GM18526 (cell line): ENCODE measurements around the gene DGKI.

Source experiments
- POLR2A ChIP-seq: IDR thresholded peaks from 3 replicates; pipeline ENCODE4 v1.6.1; 2011; ENCODE audit not compliant: insufficient read length; ENCODE audit errors: extremely low read depth

Gene DGKI

DNA sequence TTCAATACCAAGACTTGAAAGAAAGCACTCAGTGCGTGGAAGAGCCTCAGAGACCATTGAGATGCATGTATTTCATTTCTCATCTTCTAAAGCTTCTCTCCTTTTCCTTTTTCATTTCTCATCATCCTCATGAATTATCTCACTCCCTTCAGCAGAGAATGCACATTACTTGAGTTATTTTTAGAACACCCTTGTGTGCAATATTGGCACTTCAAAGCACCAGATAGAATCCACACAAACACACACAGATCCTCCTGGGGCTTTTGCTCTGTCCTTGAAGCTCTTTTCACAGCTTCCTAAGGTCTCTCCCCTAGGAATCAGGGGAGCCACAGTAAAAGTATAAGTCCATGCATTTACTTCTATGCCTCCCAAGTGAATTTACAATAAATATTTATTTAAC, 18.3 kb downstream of the DGKI start:
- no peak for TF ChIP-seq POLR2A

GRCh38 chr7:137825489-137825888, 21.3 kb downstream of the DGKI start:
- no peak for TF ChIP-seq POLR2A

GRCh38 chr7:137820677-137821420, 25.9 kb downstream of the DGKI start:
- TF ChIP-seq POLR2A = no peak

DNA sequence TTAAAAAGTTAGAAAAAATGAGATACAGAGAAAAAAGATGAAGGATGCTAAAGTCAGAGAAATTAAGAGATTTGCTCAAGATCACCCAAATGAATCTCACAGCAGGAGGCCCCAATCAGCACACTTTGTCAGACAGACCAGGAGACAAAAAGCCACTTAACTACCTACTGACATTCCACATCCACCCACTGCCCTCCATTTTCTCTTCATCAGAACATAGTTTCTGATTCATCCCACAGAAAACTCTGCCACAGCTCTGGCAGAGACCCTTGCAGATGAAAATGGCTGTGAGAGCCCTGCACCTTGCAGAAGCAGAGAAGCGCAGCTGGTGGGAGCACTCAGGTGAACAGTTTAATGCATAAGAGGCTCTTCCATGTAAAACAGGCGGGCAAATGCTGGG, 26.6 kb downstream of the DGKI start:
- no peak for TF ChIP-seq POLR2A

- TF ChIP-seq POLR2A = no peak
Observed at GRCh38 chr7:137818036-137818435, 28.7 kb downstream of the DGKI start.

DNA sequence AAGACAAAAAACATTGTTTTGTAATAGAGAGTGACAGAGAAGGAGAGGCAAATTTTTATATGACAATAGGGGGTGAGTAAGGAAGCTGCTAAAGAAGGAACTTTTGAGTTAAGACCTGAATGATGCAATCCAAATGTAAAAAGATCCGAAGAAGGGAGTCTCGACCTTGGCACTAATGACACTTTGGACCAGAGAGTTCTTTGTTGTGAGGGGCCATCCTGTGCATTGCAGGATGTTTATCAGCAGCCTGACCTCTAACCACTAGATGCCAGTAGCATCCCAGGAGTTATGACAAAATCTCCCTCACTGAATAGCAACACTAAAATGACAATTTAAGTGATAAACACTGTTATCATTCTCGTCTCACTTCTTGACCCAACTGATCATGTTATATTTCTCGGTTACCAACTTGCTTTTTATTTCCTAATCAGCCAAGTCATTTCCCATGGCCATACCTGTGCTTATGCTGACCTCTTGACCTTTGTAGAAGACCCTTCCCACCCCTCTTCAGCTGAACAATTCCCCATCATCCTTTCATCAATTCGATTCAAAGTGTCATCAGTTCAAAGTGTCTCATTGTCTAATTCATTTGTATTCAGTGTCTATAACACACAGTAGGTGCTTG, 30.0 kb downstream of the DGKI start:
- no peak for TF ChIP-seq POLR2A

DNA sequence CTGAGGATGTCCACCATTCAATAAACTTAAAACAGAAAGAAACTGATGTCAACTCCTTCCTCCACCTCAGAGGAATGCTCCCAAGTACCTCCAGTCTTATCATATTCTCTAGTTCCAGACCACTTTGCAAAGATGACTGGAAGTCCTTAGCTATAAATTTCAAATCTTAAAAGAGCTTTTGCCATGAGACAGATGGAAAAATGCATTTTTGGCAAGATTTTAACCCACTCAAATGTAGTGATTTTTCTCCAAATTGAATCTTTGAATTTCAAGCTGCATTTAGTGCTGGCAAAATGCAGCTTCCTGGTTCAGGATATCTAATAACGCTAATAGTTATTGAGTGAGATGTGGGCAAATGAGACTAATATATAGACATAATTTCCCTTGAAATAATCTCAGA, 33.2 kb downstream of the DGKI start:
- no peak for TF ChIP-seq POLR2A

DNA sequence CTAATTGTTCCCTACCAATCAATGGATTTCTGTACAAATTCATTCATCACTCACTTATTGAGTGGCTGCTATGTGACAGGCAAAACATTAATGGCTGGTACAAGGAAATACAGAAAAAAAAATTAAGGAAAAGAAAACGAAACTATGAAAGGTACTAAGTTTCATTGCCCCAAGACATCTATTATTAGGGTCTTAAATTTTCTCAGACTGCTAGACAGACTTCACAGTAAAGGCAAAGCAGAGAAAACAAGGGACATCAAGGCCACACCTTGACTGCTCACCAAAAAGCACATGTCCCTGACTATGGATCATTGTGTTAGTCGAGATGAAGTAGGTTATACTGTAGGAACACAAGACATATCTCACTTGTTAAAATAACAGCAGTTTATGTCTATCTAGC, 36.5 kb downstream of the DGKI start:
- no peak for TF ChIP-seq POLR2A

DNA sequence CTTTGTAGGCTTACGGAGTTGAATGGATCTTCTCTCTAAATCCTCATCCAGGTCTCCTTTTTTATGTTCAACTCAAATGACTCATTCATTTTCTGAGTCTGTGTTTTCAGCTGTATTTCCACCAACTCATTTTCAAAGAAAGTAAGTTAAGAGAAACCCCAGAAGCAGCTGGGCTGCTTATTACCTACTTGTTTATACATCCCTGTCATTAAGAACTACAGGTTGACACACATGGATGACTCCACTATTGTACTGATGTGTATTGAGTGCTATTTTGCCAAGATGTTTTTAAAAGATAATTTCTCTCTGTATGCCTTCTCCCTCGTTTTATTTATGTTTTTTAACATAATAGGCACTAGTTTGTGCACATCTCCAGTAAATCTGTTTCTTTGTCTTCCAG, 41.9 kb downstream of the DGKI start:
- no peak for TF ChIP-seq POLR2A

- TF ChIP-seq POLR2A = no peak
Observed at GRCh38 chr7:137801491-137801890, 45.3 kb downstream of the DGKI start.

DNA sequence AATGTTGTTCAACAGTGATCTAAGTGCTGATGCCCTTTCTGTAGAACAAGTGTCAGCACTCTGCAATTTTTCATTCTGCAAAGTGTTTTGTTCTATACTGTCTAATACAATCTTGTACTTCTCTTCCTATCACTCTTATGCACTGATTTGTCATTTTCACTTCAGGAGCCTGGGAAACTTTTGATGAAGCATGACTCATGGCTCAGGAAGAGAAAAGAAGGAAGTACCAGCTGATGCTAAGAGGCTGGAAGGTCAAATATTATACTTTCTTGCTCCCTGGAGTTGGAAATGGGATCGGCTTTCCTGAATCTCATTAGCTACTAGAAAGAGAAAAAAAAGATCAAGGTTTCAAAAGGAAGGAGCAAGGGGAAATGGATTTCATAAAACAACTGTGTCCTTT, 45.8 kb downstream of the DGKI start:
- TF ChIP-seq POLR2A = no peak

DNA sequence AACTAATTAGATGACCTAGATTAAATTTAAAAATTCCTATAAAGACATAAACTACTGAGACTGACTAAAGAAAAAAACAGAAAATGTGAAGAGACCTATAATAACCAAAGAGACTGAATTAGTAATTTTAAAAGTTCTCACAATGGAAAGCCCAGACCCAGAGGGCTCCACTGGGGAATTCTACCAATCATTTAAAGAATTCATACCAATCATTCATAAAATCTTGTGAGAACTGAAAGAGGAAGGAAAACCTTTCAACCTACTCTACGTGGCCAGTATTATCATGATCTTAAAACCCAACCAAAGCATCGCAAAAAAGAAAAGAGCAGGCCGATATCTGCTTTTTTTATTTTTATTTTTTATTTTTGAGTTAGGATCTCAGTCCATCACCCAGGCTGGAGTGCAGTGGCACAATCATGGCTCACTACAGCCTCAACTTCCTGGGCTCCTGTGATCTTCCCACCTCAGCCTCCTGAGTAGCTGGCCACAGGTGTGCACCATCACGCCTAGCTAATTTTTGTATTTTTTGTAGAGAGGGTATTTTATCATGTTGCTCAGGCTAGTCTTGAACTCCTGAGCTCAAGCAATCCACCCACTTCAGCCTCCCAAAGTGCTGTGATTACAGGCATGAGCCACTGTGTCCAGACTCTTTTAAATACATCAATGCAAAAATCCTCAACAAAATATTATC, 48.6 kb downstream of the DGKI start:
- TF ChIP-seq POLR2A = no peak

DNA sequence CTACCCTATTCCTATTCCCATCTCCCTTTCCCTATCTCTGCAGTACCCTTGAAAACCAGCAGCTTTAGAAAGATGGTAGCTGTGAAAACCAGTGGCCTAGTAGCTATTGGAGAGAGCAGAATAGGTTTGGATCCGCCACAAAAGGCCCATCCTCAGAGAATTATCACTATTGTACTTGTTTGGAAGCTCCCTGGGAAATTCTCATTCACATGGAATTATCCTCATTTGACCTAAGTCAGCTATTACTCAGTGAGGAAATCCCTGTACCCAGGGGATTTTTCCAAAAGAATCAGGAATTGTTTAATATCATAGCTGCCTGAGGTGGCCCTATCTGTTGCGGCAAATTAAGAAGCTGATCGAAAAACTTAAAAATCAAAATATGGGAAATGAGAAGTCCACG, 51.6 kb downstream of the DGKI start:
- no peak for TF ChIP-seq POLR2A

- no peak for TF ChIP-seq POLR2A
Observed at GRCh38 chr7:137791930-137792329, 54.8 kb downstream of the DGKI start.

GRCh38 chr7:137790828-137791227, 55.9 kb downstream of the DGKI start:
- TF ChIP-seq POLR2A = no peak

GRCh38 chr7:137789215-137789882, 57.4 kb downstream of the DGKI start:
- no peak for TF ChIP-seq POLR2A
